HEK293T (cell line): ENCODE results near the gene BBS9.

Experiments used
- CTCF ChIA-PET: fragments of 350-600 bp; formaldehyde crosslinking; extraction: SDS; loops from one replicate; lab custom pipeline; 2021; ENCODE audit warnings: antibody characterized with exemption, inconsistent platforms; lab: Yijun Ruan, JAX
- POLR2A ChIA-PET: fragments of 350-600 bp; formaldehyde crosslinking; extraction: SDS; loops from one replicate; lab custom pipeline; 2020; ENCODE audit warnings: antibody characterized with exemption, inconsistent platforms; lab: Yijun Ruan, JAX
- DNase-seq: peaks from one replicate; pipeline ENCODE4 v3.0.0; 2012; ENCODE audit warnings: mixed read lengths; ENCODE audit errors: extremely low spot score
- ARNT ChIP-seq: fragments of 450-650 bp; IDR thresholded peaks from 2 replicates; pipeline ENCODE4 v1.6.1; 2017; ENCODE audit warnings: mild to moderate bottlenecking
- BHLHE40 ChIP-seq: fragments of 450-650 bp; IDR thresholded peaks from 2 replicates; pipeline ENCODE4 v1.6.1; 2016; ENCODE audit warnings: mild to moderate bottlenecking, moderate library complexity, borderline replicate concordance
- CTBP1 ChIP-seq: fragments of 450-650 bp; IDR thresholded peaks from 2 replicates; pipeline ENCODE4 v1.6.1; 2016; ENCODE audit warnings: borderline replicate concordance
- ELF4 ChIP-seq: fragments of 450-650 bp; IDR thresholded peaks from 2 replicates; pipeline ENCODE4 v1.6.1; 2017; ENCODE audit warnings: antibody characterized with exemption
- FOXA1 ChIP-seq: fragments of 450-650 bp; IDR thresholded peaks from 2 replicates; pipeline ENCODE4 v1.6.1; 2016; ENCODE audit warnings: mild to moderate bottlenecking
- FOXK2 ChIP-seq: fragments of 450-650 bp; IDR thresholded peaks from 2 replicates; pipeline ENCODE4 v1.6.1; 2016; ENCODE audit warnings: mild to moderate bottlenecking
- FOXM1 ChIP-seq: fragments of 450-650 bp; IDR thresholded peaks from 2 replicates; pipeline ENCODE4 v1.6.1; 2017; ENCODE audit warnings: mild to moderate bottlenecking, borderline replicate concordance
- HDGF ChIP-seq: fragments of 450-650 bp; IDR thresholded peaks from 2 replicates; pipeline ENCODE4 v1.6.1; 2017; ENCODE audit warnings: antibody characterized with exemption, borderline replicate concordance
- L3MBTL2 ChIP-seq: fragments of 450-650 bp; conservative IDR thresholded peaks from 2 replicates; pipeline ENCODE4 v1.6.1; 2016; ENCODE audit warnings: mild to moderate bottlenecking
- LEF1 ChIP-seq: fragments of 450-650 bp; IDR thresholded peaks from 2 replicates; pipeline ENCODE4 v1.6.1; 2017; ENCODE audit warnings: mild to moderate bottlenecking, borderline replicate concordance
- NFRKB ChIP-seq: fragments of 450-650 bp; IDR thresholded peaks from 2 replicates; pipeline ENCODE4 v1.6.1; 2016; ENCODE audit warnings: mild to moderate bottlenecking, moderate library complexity
- SP1 ChIP-seq: fragments of 450-650 bp; IDR thresholded peaks from 2 replicates; pipeline ENCODE4 v1.6.1; 2017
- SUZ12 ChIP-seq: fragments of 450-650 bp; IDR thresholded peaks from 2 replicates; pipeline ENCODE4 v1.6.1; 2016; ENCODE audit warnings: mild to moderate bottlenecking
- TARDBP ChIP-seq: fragments of 450-650 bp; IDR thresholded peaks from 2 replicates; pipeline ENCODE4 v1.6.1; 2016
- ZNF384 ChIP-seq: fragments of 450-650 bp; IDR thresholded peaks from 2 replicates; pipeline ENCODE4 v1.6.1; 2016
- TF ChIP-seq, protein P1 (sequence below): fragments of 450-650 bp; IDR thresholded peaks from 2 replicates; pipeline ENCODE4 v1.6.1; 2016

BBS9 gene

DNA sequence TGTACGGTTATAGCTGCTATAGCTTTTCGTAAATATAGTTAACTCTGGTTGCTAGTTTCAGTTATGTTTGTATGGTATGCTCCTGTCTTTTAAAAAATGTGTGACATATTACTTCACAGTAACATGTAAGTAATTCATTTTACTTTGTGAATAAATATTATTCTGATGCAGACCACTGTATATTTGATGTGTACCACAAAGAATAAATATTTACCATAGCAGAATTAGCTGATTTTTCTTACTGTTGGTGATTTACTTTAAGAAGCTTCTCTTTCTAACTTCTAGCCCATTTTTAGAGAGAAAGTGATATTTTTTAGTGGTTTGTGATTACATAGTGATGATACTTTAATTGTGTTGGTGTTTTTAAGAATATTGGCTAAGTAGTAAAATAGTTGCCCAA is 292.8 kb downstream of the BBS9 start:
- DNase-seq = no peak
- CTCF ChIA-PET = no interaction called here
- POLR2A ChIA-PET = no interaction called here
- TF ChIP-seq FOXK2 (no peak), ARNT (no peak), FOXM1 (no peak), LEF1 (no peak), FOXA1 (no peak)

DNA sequence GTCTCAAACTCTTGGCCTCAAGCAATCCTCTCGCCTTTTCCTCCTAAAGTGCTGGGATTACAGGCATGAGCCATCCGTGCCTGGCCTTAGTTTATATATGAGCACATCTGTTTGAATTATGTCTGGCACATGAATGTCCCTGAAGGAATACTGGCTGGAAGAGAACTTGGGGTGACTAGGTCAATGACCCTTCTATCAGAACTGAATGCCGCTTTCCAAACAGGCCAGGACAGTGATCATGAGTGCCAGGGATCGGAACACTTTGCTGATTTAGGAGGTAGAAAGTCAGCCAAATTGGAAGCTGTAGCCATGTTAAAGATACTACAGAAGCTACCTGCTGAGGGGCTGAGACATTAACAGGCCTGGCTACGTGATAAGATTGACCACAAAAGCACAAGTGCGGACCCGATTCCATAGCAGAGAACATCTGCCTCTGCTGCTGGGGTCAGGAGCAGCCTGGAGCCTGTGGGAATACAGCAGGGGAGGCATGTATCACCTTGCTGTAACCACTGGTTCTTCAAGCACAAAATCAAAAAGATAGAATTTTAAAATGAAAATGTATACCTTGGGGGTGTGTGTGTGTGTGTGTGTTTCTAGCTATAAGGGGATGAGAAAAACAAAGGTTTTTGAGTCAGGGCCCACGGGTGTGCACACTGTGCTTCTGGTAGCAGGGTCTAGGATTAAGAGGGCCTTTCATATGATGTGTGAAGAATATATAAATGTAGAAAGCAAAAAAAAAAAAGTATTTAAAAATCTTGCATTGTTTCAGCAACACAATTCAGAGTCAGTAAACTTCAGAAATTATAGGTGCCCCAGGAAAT is 293.7 kb downstream of the BBS9 start:
- ChIA-PET POLR2A (interaction anchor here (0.9 kb wide), 1 partner anchor 180 kb away, joined by 7 read pairs; no protein-coding TSS in a partner anchor), CTCF (interaction anchor here (0.6 to 1.6 kb wide), 6 partner anchors 37 to 512 kb away, joined by 3 to 13 read pairs (median 4); no protein-coding TSS in a partner anchor)
- no peak for TF ChIP-seq BHLHE40
- TF ChIP-seq, protein P1, sequence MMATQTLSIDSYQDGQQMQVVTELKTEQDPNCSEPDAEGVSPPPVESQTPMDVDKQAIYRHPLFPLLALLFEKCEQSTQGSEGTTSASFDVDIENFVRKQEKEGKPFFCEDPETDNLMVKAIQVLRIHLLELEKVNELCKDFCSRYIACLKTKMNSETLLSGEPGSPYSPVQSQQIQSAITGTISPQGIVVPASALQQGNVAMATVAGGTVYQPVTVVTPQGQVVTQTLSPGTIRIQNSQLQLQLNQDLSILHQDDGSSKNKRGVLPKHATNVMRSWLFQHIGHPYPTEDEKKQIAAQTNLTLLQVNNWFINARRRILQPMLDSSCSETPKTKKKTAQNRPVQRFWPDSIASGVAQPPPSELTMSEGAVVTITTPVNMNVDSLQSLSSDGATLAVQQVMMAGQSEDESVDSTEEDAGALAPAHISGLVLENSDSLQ = no peak
- no peak for TF ChIP-seq NFRKB
- no peak for TF ChIP-seq FOXA1
- no peak for TF ChIP-seq TARDBP
- TF ChIP-seq CTBP1 = no peak
- TF ChIP-seq L3MBTL2 = no peak
- TF ChIP-seq ZNF384 = no peak
- no peak for TF ChIP-seq FOXK2
- no peak for TF ChIP-seq ELF4
- TF ChIP-seq HDGF = no peak
- TF ChIP-seq ARNT = no peak
- TF ChIP-seq SUZ12 = no peak
- TF ChIP-seq FOXM1 = no peak
- TF ChIP-seq LEF1 = no peak
- TF ChIP-seq SP1 = no peak
- DNase-seq = no peak

DNA sequence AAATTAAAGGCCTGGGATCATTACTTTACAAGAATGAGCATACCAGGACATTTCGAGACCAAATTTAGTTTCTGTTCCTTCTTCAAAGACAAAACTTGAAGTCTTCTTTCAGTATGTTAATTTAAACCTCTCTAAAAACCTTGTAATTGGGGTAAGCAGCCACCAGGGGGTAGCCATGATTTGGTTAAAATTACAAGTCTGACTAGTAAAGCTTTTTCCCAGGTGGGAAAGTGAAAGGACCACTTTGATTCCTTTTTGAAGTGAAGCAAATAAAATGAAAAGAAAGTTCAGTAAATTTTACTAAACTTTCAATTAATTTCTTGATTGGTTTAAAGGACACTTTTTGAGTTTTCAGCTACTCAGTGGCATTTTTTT is 294.3 kb downstream of the BBS9 start:
- TF ChIP-seq FOXA1 = no peak
- no peak for TF ChIP-seq HDGF
- TF ChIP-seq, protein P1 = no peak
- TF ChIP-seq L3MBTL2 = no peak
- no peak for TF ChIP-seq BHLHE40
- TF ChIP-seq SUZ12 = no peak
- DNase-seq = no peak
- CTCF ChIA-PET = interaction anchor here (0.6 to 1.6 kb wide), 7 partner anchors 26 to 512 kb away, joined by 3 to 13 read pairs (median 3); no protein-coding TSS in a partner anchor
- POLR2A ChIA-PET = interaction anchor here (0.9 kb wide), 1 partner anchor 181 kb away, joined by 7 read pairs; no protein-coding TSS in a partner anchor

DNA sequence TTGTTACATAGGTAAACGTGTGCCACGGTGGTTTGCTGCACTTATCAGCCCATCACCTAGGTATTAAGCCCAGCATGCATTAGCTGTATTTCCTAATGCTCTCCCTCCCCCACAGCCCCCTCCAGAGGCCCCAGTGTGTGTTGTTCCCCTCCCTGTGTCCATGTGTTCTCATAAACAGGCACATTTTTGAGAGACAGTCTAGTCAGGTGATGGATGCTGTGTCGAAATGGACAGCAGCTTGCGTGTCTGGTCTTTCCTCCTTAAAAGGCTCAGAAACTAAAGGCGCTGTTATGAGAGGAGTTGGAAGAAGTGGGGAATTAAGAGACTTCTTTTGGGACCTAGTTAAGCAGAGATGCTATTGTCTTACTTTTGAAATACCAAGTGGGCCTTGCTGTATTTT is 296.0 kb downstream of the BBS9 start:
- no peak for TF ChIP-seq LEF1
- ChIA-PET POLR2A (interaction anchor here (1.0 kb wide), 1 partner anchor 479 kb away, joined by 3 read pairs; no protein-coding TSS in a partner anchor), CTCF (interaction anchor here (0.8 kb wide), 1 partner anchor 320 kb away, joined by 3 read pairs; no protein-coding TSS in a partner anchor)
- no peak for DNase-seq

DNA sequence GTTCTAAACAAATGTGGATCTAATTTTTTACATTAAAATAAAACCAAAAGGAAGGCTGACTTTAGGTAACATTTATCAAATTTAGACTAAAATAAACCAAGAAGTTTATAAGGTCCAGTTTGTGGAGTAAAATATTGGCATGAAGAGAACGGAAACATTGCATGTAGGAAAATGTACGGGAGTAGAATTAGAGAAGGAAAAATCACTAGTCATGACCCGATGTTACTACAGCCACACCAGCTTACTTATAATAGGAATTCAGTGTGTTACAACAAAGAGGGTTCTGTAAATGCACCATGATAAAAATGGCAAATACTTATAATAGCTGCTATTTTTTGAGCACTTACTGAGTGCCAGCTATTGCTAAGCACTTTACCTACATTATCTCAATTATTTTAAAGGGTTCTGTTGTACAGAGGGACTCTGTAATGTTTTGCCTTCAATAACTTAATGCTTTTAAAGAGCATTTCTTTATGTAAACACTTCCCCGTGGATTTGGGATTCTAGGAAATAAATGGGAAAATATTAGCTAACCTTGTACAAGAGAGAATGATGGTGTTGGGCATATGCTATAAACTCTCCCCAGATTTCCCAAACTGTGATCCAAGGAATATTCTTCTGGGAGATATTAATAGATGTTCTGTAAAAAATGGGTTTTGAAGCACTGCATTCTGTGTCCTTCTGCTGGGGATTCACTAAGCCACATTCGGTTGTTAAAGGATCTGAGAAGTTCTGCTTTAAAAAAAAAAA is 296.7 kb downstream of the BBS9 start:
- ChIA-PET CTCF (interaction anchor here (0.8 kb wide), 1 partner anchor 319 kb away, joined by 3 read pairs; no protein-coding TSS in a partner anchor), POLR2A (interaction anchor here (1.0 kb wide), 1 partner anchor 478 kb away, joined by 3 read pairs; no protein-coding TSS in a partner anchor)
- TF ChIP-seq CTBP1 (no peak), TARDBP (no peak)
- no peak for DNase-seq

DNA sequence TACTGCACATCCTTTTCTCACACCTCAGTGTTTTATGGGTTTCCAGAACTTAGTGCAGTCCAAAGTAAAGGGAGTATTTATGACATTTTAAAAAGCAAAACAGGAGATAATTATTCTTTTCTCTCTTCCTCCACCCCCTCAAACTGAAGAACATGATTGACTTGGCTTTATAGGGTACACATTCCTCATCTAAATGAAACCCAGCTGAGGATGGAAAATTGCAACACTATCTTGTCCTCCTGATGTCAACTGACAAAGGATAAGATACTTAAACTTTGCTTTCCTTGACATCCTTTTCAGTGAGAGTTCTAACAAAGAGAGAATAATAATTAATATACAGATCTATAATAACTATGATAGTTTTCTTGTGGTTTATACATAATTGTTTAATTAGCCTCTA is 299.1 kb downstream of the BBS9 start:
- CTCF ChIA-PET = no interaction called here

DNA sequence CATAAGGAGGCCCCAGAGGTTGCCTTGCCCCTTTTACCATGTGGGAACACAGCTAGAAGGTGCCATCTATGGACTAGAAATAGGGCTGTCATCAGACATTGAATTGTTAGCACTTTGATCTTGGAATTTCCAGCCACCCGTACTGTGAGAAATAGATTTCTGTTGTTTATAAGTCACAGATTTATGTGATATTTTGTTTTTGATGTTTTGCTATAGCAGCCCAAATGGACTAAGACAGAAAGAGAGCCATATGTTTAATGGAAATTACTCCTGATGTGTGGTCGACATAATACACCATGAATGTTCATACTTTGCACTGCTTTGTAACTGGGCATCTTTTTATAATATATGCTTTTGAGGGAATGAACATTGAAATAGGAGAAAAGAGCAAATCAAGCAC is 302.2 kb downstream of the BBS9 start:
- DNase-seq = no peak
- ChIA-PET CTCF (interaction anchor here (0.7 kb wide), 1 partner anchor 29 kb away, joined by 3 read pairs; no protein-coding TSS in a partner anchor), POLR2A (no interaction called here)
- TF ChIP-seq TARDBP = no peak
- no peak for TF ChIP-seq ZNF384
- TF ChIP-seq FOXK2 = no peak
- no peak for TF ChIP-seq HDGF
- no peak for TF ChIP-seq SP1
- TF ChIP-seq ARNT = no peak
- TF ChIP-seq FOXM1 = no peak
- TF ChIP-seq BHLHE40 = no peak
- no peak for TF ChIP-seq SUZ12
- TF ChIP-seq, protein P1 = no peak
- TF ChIP-seq ELF4 = no peak
- TF ChIP-seq FOXA1 = no peak
- no peak for TF ChIP-seq LEF1
- TF ChIP-seq NFRKB = no peak
- no peak for TF ChIP-seq CTBP1

More for the DNA sequence above, 299.1 kb downstream of the BBS9 start:
- DNase-seq = no peak
- TF ChIP-seq CTBP1 (no peak), SP1 (no peak), NFRKB (no peak), FOXM1 (no peak), TARDBP (no peak), HDGF (no peak), LEF1 (no peak), ZNF384 (no peak), ARNT (no peak)
- POLR2A ChIA-PET = no interaction called here
